Measurements from ENCODE around the gene CLECL1. TPM values are rescaled to one million over a fixed set of nuclear protein-coding genes. Genes with fewer than 3 reads are reported as not detected.

Gene CLECL1
- total RNA-seq, 1 experiment from 2014 or later: not detected

GRCh38 chr12:9749640-9750039, 16.7 kb upstream of the CLECL1 start:
- no peak for DNase-seq (ENCODE audit: low read depth, low spot score)
- no peaks in the 10 kb centered on the region for H3K9me2 ChIP-seq (ENCODE audit: insufficient read depth)
- ChIA-PET POLR2A (interaction anchor here (0.9 kb wide), 1 partner anchor 812 kb away, joined by 3 read pairs; no protein-coding TSS in a partner anchor), RAD21 (ENCODE audit: low non-redundant PET in 1 of 2, low total read pairs in 2 of 2, uncharacterized antibody in 2 of 2, unreplicated experiment in 2 of 2) (interaction anchor here in 1 of 2 experiments (0.5 kb wide), 1 partner anchor 575 kb away, joined by 4 read pairs; no protein-coding TSS in a partner anchor), CTCF (interaction anchor here (1.1 to 5.4 kb wide), 21 partner anchors 8 to 419 kb away, joined by 3 to 68 read pairs (median 6); partner anchors contain the start of gene CD69)
- TF ChIP-seq CEBPB (IDR thresholded peaks at IDR 0.05; ENCODE audit: low read depth): no peak
- no peak for TF ChIP-seq SRF (IDR thresholded peaks at IDR 0.05; ENCODE audit: low read depth)
- no peak for TF ChIP-seq ZNF274 (IDR thresholded peaks at IDR 0.05; ENCODE audit: low read depth, low read length)
- no peak for TF ChIP-seq ZFX (IDR thresholded peaks at IDR 0.05)
- TF ChIP-seq CBX3 (IDR thresholded peaks at IDR 0.05; ENCODE audit: low read depth): no peak
- no peak for TF ChIP-seq JUND (IDR thresholded peaks at IDR 0.05)
- TF ChIP-seq CTCF (IDR thresholded peaks at IDR 0.05 in 2 of 3, conservative IDR thresholded peaks at IDR 0.05 in 1 of 3; ENCODE audit: borderline replicate concordance in 1 of 3, insufficient read depth in 1 of 3, low read depth in 2 of 3, low read length in 2 of 3): no peak
- TF ChIP-seq, protein P1, sequence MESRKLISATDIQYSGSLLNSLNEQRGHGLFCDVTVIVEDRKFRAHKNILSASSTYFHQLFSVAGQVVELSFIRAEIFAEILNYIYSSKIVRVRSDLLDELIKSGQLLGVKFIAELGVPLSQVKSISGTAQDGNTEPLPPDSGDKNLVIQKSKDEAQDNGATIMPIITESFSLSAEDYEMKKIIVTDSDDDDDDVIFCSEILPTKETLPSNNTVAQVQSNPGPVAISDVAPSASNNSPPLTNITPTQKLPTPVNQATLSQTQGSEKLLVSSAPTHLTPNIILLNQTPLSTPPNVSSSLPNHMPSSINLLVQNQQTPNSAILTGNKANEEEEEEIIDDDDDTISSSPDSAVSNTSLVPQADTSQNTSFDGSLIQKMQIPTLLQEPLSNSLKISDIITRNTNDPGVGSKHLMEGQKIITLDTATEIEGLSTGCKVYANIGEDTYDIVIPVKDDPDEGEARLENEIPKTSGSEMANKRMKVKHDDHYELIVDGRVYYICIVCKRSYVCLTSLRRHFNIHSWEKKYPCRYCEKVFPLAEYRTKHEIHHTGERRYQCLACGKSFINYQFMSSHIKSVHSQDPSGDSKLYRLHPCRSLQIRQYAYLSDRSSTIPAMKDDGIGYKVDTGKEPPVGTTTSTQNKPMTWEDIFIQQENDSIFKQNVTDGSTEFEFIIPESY (IDR thresholded peaks at IDR 0.05; ENCODE audit: extremely low read depth, insufficient replicate concordance, low read length): no peak
- no peak for TF ChIP-seq TCF7L2 (IDR thresholded peaks at IDR 0.05; ENCODE audit: borderline replicate concordance, extremely low read depth, insufficient read depth, insufficient read length)
- TF ChIP-seq, protein P2, sequence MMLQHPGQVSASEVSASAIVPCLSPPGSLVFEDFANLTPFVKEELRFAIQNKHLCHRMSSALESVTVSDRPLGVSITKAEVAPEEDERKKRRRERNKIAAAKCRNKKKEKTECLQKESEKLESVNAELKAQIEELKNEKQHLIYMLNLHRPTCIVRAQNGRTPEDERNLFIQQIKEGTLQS (IDR thresholded peaks at IDR 0.05): no peak
- TF ChIP-seq ELF1 (IDR thresholded peaks at IDR 0.05; ENCODE audit: borderline replicate concordance, low read depth): no peak
- no peak for TF ChIP-seq SIN3A (IDR thresholded peaks at IDR 0.05; ENCODE audit: low read depth)
- TF ChIP-seq POLR2A (IDR thresholded peaks at IDR 0.05; ENCODE audit: borderline replicate concordance, extremely low read depth, insufficient read depth, insufficient read length): no peak
- TF ChIP-seq RAD21 (IDR thresholded peaks at IDR 0.05; ENCODE audit: low read depth): no peak
- H3K4me2 ChIP-seq (ENCODE audit: low read length): no peak overlapping the region
- H3K9ac ChIP-seq (ENCODE audit: low read length): no peak overlapping the region
- no peaks in the 10 kb centered on the region for H3K79me2 ChIP-seq (ENCODE audit: insufficient read depth, low read length)
- H3K36me3 ChIP-seq (ENCODE audit: control insufficient read depth in 1 of 2, insufficient read depth in 2 of 2, low read length in 2 of 2): no peaks in the 10 kb centered on the region
- no peaks in the 10 kb centered on the region for H3K9me3 ChIP-seq (ENCODE audit: control insufficient read depth in 1 of 2, insufficient read depth in 1 of 2, low read depth in 1 of 2, low read length in 2 of 2)
- no peak overlapping the region for H3K4me3 ChIP-seq (replicated peaks in 1 of 2; ENCODE audit: low read depth in 1 of 2, low read length in 2 of 2)
- H3K27ac ChIP-seq (ENCODE audit: low read depth, low read length): no peak overlapping the region
- peak overlapping the region; percentile 27 for H2AFZ ChIP-seq (ENCODE audit: low read depth, low read length, poor library complexity, severe bottlenecking)
- no TSS peak for BruUV-seq (replicated peaks)
- no peaks in the 10 kb centered on the region for H4K20me1 ChIP-seq (ENCODE audit: insufficient read depth)
- H3K27me3 ChIP-seq (ENCODE audit: insufficient read depth, low read length): peaks cover 23% of the 10 kb centered on the region
- ATAC-seq: no peak
- peaks cover 0 to 3% of the 10 kb centered on the region in 2 experiments; a peak in 2 of 4 replicates for H3K4me1 ChIP-seq (ENCODE audit: control insufficient read depth in 1 of 2, insufficient read depth in 2 of 2, low read length in 2 of 2)
- intact Hi-C loops (cut with micrococcal nuclease): loop anchor here (1.0 to 2.0 kb wide), 2 partner anchors 49 to 391 kb away; no protein-coding TSS in a partner anchor

Data from HCT116 (cell line).